Adrenal gland (tissue), 12 donors: ENCODE data around the gene SPTLC1. TPM values are rescaled to one million over a fixed set of nuclear protein-coding genes. Genes with fewer than 3 reads are reported as not detected.
"Not testable (repeated sequence)": the region's sequence is repeated elsewhere in the genome, so short reads cannot be mapped to it uniquely, and the experiment has no call there.

Experiments
- DNase-seq, 7 donors: peaks; one replicate each; pipeline ENCODE4 v3.0.0-alpha.2; 2019 to 2020
- H3K27ac ChIP-seq, 5 donors: fragments of 200-600 bp; sonication (generic) in 4 of 5; 1 replicate in 3 of 5; 2 replicates in 2 of 5; pipeline versions ENCODE4 v1.5.1 to v1.8.0; 2016 to 2020; ENCODE audit warnings: mild to moderate bottlenecking in 1 of 5
- H3K27me3 ChIP-seq: fragments of 200-600 bp; 2 replicates; pipeline ENCODE4 v1.8.0; 2021
- H3K36me3 ChIP-seq, 2 donors: fragments of 200-600 bp; replicated peaks in 1 of 2; 1 replicate in 1 of 2; 2 replicates in 1 of 2; pipeline versions ENCODE4 v1.5.1 to v1.8.0; 2018 to 2022
- H3K4me1 ChIP-seq, 2 donors: fragments of 200-600 bp; replicated peaks in 1 of 2; 1 replicate in 1 of 2; 2 replicates in 1 of 2; pipeline versions ENCODE4 v1.5.1 to v1.8.0; 2018 to 2021
- H3K4me3 ChIP-seq, 4 donors: fragments of 200-600 bp; sonication (generic) in 3 of 4; one replicate each; pipeline ENCODE4 v1.5.1; 2016 to 2018
- H3K9me3 ChIP-seq, 3 donors: fragments of 200-600 bp; sonication (generic) in 1 of 3; replicated peaks in 1 of 3; 1 replicate in 2 of 3; 2 replicates in 1 of 3; pipeline versions ENCODE4 v1.5.1 to v1.8.0; 2016 to 2021
- POLR2A ChIP-seq, 2 donors: fragments of 450-650 bp; IDR thresholded peaks; one replicate each; pipeline ENCODE4 v1.6.1; 2017; ENCODE audit warnings: antibody characterized with exemption in 2 of 2, mild to moderate bottlenecking in 2 of 2, moderate library complexity in 1 of 2
- WGBS, 4 donors: extraction: QIAGEN DNeasy Blood & Tissue Kit in 2 of 4; methylation state at CpG; one replicate each; pipeline versions ENCODE4 v1.1.5 to v1.1.7; 2013 to 2017; 5-methylcytosine and 5-hydroxymethylcytosine counted together
- intact Hi-C, 2 donors: fragments of 100-400 bp; cut with DNase I; formaldehyde crosslinking; loops; one replicate each; pipeline versions ENCODE4 v1.14.1 to v1.15.0; 2022 to 2023
- polyA plus RNA-seq, 3 donors: library from polyadenylated mRNA; stranded (reverse); fragments of 200-250 nt in 2 of 3; fragments of 350-450 nt in 1 of 3; fragmentation: Illumina TruSeq in 1 of 3; extraction: RNeasy Lipid Tissue Mini Kit (QIAGEN cat#74804) in 1 of 3; gene quantifications; one replicate each; pipeline ENCODE4 v1.2.3, GENCODE V29; 2013 to 2014
- total RNA-seq, 9 donors: library from RNA; depleted of rRNA in 4 of 9; stranded (reverse); fragments of >200 nt in 4 of 9; fragments of 120-200 nt in 1 of 9; fragmentation: NEBNext Ultra II Directional in 1 of 9; extraction: Animal tissue kit (Norgen Biotek cat#: 25700) in 1 of 9; gene quantifications; one replicate each; pipeline versions ENCODE4 v1.1.0 to v1.2.4, GENCODE V29; 2013 to 2023
- TF ChIP-seq, protein P1 (sequence below), 6 experiments: fragments of 450-650 bp in 4 of 6; fragments of 200-600 bp in 2 of 6; sonication (generic) in 1 of 6; IDR thresholded peaks; 1 replicate in 5 of 6; 2 replicates in 1 of 6; pipeline versions ENCODE4 v1.5.1 to v1.8.0; 2016 to 2021; ENCODE audit warnings: antibody characterized with exemption in 6 of 6, mild to moderate bottlenecking in 2 of 6, moderate library complexity in 1 of 6
- donor health status: healthy with polysubstance abuse.
- donor health status: Bipolar disorder and iron deficiency.
- donor health status: DM: yes; HTN: yes; CAD: no.
- donor health status: DM: no; HTN: no; CAD: no.
- donor health status: DM: no; HTN: no; CAD: no.
- donor health status: DM: yes; HTN: yes; CAD: no.

The SPTLC1 gene
- total and polyA plus RNA-seq, 12 donors: 18.8 to 106 (median 72.9) TPM

GRCh38 chr9:92147852-92148180 is 32.6 kb upstream of the SPTLC1 start:
- Histone ChIP-seq H3K36me3 (no peaks in the 10 kb centered on the region), H3K4me3 (no peak overlapping the region), H3K27me3 (no peaks in the 10 kb centered on the region), H3K9me3 (no peaks in the 10 kb centered on the region), H3K27ac (peak overlapping the region; percentile 42 to 89 (median 86)), H3K4me1 (peaks cover 16 to 33% of the 10 kb centered on the region in 2 donors)
- peak in 1 of 7 donors; percentile 15 for DNase-seq
- 51 to 73% (median 56%) methylated on average over 2 to 8 of the region's 8 CpGs for WGBS, 4 donors
- intact Hi-C loops: no loop called here
- no peak for TF ChIP-seq POLR2A (IDR thresholded peaks at IDR 0.05)

DNA sequence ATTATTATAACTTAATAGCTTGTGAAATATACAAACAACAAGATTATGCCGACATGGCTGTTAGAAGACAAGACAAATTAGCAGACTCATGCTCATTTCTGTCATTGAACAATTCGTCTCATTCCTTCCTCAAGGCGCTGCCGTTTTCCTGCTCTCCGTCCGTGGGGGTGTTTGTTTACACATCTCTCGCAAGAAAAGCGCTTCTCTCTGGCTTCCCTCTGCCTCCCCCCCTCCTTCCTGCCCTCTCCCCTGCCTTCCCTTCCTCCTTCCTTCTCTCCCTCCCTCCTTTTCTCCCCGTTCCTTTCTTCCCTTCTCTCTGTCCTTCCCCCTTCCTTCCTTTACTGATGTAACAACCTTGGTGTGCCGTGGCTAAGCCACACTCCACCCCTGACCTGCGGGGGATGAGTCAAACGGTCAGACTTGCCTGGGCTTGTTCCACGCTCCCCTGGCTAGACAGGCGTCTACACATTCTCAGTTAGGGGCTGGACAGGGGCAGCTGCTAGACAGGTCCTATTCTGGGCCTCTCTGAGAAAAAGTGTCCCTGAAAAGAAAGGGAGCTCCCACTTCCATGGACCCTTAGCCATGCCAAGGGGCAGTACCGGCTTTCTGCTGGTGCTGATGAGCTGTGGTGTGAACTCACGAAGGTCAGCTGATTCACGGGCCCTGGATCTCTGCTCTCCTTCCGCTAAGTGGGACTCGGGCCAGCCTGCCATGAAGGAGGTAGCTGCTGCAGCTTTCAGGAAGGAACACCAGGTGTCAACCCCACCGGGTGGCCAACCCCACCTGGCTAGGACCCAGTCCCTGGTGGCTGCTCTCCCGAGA is 32.0 kb upstream of the SPTLC1 start:
- H3K36me3 ChIP-seq: no peaks in the 10 kb centered on the region
- H3K27ac ChIP-seq: peak overlapping the region; percentile 42 to 89 (median 86)
- peak; percentile 69 to 91 (median 87) for DNase-seq
- no peak overlapping the region for H3K4me3 ChIP-seq
- WGBS, 4 donors: 6 to 11% (median 9%) methylated on average over 19 to 21 of the region's 21 CpGs
- H3K4me1 ChIP-seq: peaks cover 16 to 29% of the 10 kb centered on the region in 2 donors
- intact Hi-C loops: no loop called here
- TF ChIP-seq, protein P1, sequence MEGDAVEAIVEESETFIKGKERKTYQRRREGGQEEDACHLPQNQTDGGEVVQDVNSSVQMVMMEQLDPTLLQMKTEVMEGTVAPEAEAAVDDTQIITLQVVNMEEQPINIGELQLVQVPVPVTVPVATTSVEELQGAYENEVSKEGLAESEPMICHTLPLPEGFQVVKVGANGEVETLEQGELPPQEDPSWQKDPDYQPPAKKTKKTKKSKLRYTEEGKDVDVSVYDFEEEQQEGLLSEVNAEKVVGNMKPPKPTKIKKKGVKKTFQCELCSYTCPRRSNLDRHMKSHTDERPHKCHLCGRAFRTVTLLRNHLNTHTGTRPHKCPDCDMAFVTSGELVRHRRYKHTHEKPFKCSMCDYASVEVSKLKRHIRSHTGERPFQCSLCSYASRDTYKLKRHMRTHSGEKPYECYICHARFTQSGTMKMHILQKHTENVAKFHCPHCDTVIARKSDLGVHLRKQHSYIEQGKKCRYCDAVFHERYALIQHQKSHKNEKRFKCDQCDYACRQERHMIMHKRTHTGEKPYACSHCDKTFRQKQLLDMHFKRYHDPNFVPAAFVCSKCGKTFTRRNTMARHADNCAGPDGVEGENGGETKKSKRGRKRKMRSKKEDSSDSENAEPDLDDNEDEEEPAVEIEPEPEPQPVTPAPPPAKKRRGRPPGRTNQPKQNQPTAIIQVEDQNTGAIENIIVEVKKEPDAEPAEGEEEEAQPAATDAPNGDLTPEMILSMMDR (IDR thresholded peaks at IDR 0.05): no peak
- TF ChIP-seq POLR2A (IDR thresholded peaks at IDR 0.05): peak in 1 of 2 donors; percentile 66
- H3K27me3 ChIP-seq: no peaks in the 10 kb centered on the region
- no peaks in the 10 kb centered on the region for H3K9me3 ChIP-seq

- Histone ChIP-seq H3K36me3 (no peaks in the 10 kb centered on the region), H3K27ac (peak overlapping the region in 4 of 5 donors; percentile 80 to 89 (median 86)), H3K27me3 (no peaks in the 10 kb centered on the region), H3K9me3 (no peaks in the 10 kb centered on the region), H3K4me3 (no peak overlapping the region), H3K4me1 (peaks cover 16 to 24% of the 10 kb centered on the region in 2 donors)
- DNase-seq: peak in 2 of 7 donors; percentile 22 to 54
- 26 to 34% (median 27%) methylated on average over 3 of the region's 3 CpGs for WGBS, 4 donors
- intact Hi-C loops: no loop called here
- TF ChIP-seq POLR2A (IDR thresholded peaks at IDR 0.05): no peak
- TF ChIP-seq, protein P1 (IDR thresholded peaks at IDR 0.05): no peak
Measured at GRCh38 chr9:92146610-92147009, 31.4 kb upstream of the SPTLC1 start.

DNA sequence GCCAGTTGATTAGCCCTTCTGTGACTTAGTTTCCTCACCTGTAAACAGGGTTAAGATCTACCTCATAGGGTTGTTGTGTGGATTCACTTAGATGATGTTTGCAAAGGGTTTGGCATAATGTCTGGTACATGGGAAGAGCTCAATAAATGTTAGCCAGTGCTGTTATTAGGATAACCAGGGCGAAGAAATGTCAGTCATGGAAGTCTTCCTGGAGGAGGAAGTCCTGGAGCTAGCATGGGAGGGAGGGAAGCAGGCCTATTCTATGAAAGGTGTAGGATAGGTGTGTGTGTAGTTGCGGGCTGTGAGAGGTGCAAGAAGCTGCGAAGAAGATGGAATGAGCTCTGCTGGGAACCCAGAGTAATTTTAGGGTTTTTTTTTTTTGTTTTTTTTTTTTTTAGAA is 30.6 kb upstream of the SPTLC1 start:
- Histone ChIP-seq H3K27ac (peak overlapping the region in 1 of 5 donors; percentile 89), H3K4me1 (peaks cover 23 to 28% of the 10 kb centered on the region in 2 donors)
- H3K36me3 ChIP-seq, H3K9me3 ChIP-seq, H3K27me3 ChIP-seq, intact Hi-C loops, H3K4me3 ChIP-seq: not testable (repeated sequence)
- 95 to 99% (median 98%) methylated on average over 3 of the region's 3 CpGs for WGBS, 4 donors
- DNase-seq: peak in 1 of 7 donors; percentile 21

DNA sequence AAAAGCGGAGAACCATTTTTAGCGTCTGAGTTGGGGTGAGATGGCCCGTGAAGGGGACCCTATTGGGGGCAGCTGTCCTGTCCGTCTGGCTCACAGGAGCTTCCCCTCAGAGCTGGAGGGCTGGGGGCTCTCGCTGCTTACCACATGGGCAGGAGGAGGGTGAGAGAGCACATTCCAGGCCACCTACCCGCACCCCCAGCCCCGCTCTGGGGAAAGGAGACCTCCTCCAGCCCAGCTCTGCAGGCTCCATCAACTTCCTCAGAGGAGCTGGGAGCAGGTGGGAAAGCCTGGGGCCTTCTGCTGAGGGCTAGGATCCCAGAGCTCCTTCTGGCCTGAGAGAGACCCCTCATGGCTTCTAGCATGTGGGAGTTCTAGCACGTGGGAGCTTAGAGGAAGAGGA is 27.1 kb upstream of the SPTLC1 start:
- Histone ChIP-seq H3K4me3 (no peak overlapping the region), H3K27me3 (no peaks in the 10 kb centered on the region), H3K27ac (no peak overlapping the region), H3K4me1 (peaks cover 25% of the 10 kb centered on the region in 2 donors), H3K36me3 (no peaks in the 10 kb centered on the region), H3K9me3 (no peaks in the 10 kb centered on the region)
- intact Hi-C loops: no loop called here
- WGBS, 4 donors: 79 to 94% (median 87%) methylated on average over 5 to 8 of the region's 8 CpGs
- peak in 1 of 7 donors; percentile 45 for DNase-seq
- no peak for TF ChIP-seq POLR2A (IDR thresholded peaks at IDR 0.05)
- TF ChIP-seq, protein P1 (IDR thresholded peaks at IDR 0.05): no peak
